Lower leg skin (tissue), 4 donors: ENCODE data around the gene MARCHF10. TPM values are rescaled to one million over a fixed set of nuclear protein-coding genes. Genes with fewer than 3 reads are reported as not detected.

Experiments
- DNase-seq, 2 donors: peaks; one replicate each; pipeline ENCODE4 v3.0.0-alpha.2; 2019; ENCODE audit warnings: low spot score in 2 of 2
- H3K4me3 ChIP-seq: fragments of 200-600 bp; sonication (generic); 2 replicates; pipeline ENCODE4 v1.5.1; 2017; ENCODE audit warnings: mild to moderate bottlenecking, low read depth; ENCODE audit not compliant: poor library complexity, severe bottlenecking
- POLR2A ChIP-seq, 2 donors: fragments of 450-650 bp; IDR thresholded peaks; one replicate each; pipeline ENCODE4 v1.6.1; 2016 to 2017; ENCODE audit warnings: antibody characterized with exemption in 2 of 2, mild to moderate bottlenecking in 1 of 2, moderate library complexity in 1 of 2
- WGBS, 2 donors: methylation state at CpG; one replicate each; pipeline ENCODE4 v1.1.5; 2018; 5-methylcytosine and 5-hydroxymethylcytosine counted together
- intact Hi-C: fragments of 100-400 bp; cut with DNase I; formaldehyde crosslinking; loops from one replicate; pipeline ENCODE4 v1.15.0; 2023; ENCODE audit warnings: low total_unique reads
- total RNA-seq, 4 donors: library from RNA; depleted of rRNA; stranded (reverse); fragments of >200 nt; gene quantifications; one replicate each; pipeline ENCODE4 v1.1.0, GENCODE V29; 2016
- TF ChIP-seq, protein P1 (sequence below), 3 donors: fragments of 450-650 bp; IDR thresholded peaks; one replicate each; pipeline ENCODE4 v1.5.1; 2016; ENCODE audit warnings: antibody characterized with exemption in 3 of 3, mild to moderate bottlenecking in 3 of 3, moderate library complexity in 2 of 3

MARCHF10 gene
- total RNA-seq, 4 donors from 2014 or later = not detected

- no peak overlapping the region for H3K4me3 ChIP-seq
- 88 to 89% methylated on average over 17 of the region's 18 CpGs for WGBS, 2 donors
- TF ChIP-seq, protein P1, sequence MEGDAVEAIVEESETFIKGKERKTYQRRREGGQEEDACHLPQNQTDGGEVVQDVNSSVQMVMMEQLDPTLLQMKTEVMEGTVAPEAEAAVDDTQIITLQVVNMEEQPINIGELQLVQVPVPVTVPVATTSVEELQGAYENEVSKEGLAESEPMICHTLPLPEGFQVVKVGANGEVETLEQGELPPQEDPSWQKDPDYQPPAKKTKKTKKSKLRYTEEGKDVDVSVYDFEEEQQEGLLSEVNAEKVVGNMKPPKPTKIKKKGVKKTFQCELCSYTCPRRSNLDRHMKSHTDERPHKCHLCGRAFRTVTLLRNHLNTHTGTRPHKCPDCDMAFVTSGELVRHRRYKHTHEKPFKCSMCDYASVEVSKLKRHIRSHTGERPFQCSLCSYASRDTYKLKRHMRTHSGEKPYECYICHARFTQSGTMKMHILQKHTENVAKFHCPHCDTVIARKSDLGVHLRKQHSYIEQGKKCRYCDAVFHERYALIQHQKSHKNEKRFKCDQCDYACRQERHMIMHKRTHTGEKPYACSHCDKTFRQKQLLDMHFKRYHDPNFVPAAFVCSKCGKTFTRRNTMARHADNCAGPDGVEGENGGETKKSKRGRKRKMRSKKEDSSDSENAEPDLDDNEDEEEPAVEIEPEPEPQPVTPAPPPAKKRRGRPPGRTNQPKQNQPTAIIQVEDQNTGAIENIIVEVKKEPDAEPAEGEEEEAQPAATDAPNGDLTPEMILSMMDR (IDR thresholded peaks at IDR 0.05) = no peak
- no peak for TF ChIP-seq POLR2A (IDR thresholded peaks at IDR 0.05)
- no peak for DNase-seq
- intact Hi-C loops = no loop called here
Measured at GRCh38 chr17:62676952-62677596, 131.0 kb downstream of the MARCHF10 start.

DNA sequence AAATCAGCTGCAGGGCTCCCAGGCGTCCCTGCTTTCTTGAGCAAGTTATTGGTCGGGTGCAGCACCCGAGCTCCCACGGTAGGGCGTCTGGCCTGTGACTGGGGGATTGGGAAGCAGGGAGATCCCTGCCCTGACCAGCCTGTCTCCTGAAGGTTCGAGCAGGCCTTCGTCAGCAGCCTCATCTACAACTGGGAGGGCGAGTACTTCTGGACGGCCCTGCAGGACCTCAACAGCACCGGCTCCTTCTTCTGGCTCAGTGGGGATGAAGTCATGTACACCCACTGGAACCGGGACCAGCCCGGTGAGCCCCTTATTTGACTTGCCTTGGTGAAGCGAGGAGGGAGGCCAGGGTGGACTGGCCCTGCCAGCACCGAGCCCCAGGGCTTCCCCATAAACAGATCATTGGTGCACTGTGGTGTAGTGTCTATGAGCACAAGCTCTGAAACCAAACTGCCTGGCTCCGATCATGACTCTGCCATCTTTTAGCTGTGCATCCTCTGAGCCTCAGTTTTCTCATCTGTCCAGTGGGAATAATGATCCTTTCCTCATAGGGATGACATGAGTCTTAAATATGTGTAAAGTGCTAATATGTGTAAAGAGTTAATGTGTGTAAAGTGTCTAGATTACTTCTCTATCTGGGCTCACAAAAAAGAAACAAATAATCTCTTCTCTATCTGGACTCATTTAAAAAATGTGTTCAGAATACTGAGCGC lies 131.7 kb downstream of the MARCHF10 start:
- DNase-seq = no peak
- H3K4me3 ChIP-seq = no peak overlapping the region
- WGBS, 2 donors = 92% methylated on average over 12 to 15 of the region's 16 CpGs
- intact Hi-C loops = no loop called here
- TF ChIP-seq POLR2A (IDR thresholded peaks at IDR 0.05) = no peak
- TF ChIP-seq, protein P1 (IDR thresholded peaks at IDR 0.05) = no peak

DNA sequence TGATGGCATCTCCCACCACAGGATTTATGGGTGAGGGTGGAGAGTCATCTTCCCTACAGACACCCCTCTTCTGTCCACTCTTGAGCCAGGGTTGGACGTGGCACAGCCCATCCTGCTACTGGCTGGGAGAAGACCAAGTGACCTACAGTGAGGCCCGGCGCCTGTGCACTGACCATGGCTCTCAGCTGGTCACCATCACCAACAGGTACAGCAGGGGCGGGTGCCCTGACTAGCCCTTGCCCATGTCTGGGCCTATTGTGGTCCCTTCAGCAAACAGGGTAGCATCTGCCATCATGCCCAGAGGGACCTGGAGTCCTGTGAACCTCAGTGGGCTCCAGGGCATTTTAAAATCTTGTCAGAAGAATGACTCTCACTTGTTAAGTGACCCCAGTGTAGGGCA lies 132.4 kb downstream of the MARCHF10 start:
- intact Hi-C loops = no loop called here
- DNase-seq = no peak
- 82 to 96% methylated on average over 3 to 4 of the region's 4 CpGs for WGBS, 2 donors
- TF ChIP-seq, protein P1 (IDR thresholded peaks at IDR 0.05) = no peak
- TF ChIP-seq POLR2A (IDR thresholded peaks at IDR 0.05) = no peak
- H3K4me3 ChIP-seq = no peak overlapping the region

GRCh38 chr17:62675260-62675659 lies 132.9 kb downstream of the MARCHF10 start:
- no peak overlapping the region for H3K4me3 ChIP-seq
- TF ChIP-seq, protein P1 (IDR thresholded peaks at IDR 0.05) = no peak
- no peak for TF ChIP-seq POLR2A (IDR thresholded peaks at IDR 0.05)
- intact Hi-C loops = no loop called here
- no peak for DNase-seq
- 24 to 58% methylated on average over 12 of the region's 12 CpGs for WGBS, 2 donors

DNA sequence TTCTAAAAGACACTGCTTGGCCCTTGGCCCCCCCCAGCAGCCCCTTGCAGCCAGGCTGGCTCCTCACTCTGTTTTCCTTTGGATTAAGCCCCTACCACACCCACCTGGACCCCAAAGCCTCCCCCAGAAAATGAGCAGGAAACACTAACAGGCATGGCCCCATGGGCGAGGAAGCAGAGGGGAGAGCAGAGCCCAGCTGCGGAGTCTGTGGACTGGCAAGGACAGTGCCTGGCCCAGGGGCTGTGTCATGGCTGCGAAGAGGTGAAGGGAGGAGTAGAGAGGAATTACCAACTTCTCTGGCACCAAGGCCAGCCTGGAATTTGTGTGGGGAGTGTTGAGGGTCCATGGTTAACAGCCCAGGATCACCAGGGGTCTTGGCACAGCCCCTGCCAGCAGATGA lies 133.3 kb downstream of the MARCHF10 start:
- TF ChIP-seq, protein P1 (IDR thresholded peaks at IDR 0.05) = no peak
- no peak for TF ChIP-seq POLR2A (IDR thresholded peaks at IDR 0.05)
- intact Hi-C loops = no loop called here
- 66 to 68% methylated on average over 3 of the region's 3 CpGs for WGBS, 2 donors
- DNase-seq = no peak
- no peak overlapping the region for H3K4me3 ChIP-seq
